ENCODE data around the gene KIF18B.
A peak's percentile ranks its signal among the peaks of the same experiment; 100 is the strongest.
"Not testable (repeated sequence)": the region's sequence is repeated elsewhere in the genome, so short reads cannot be mapped to it uniquely, and the experiment has no call there.

The KIF18B gene

GRCh38 chr17:44968225-44969143, 20.9 kb upstream of the KIF18B start, which contains the start of gene C1QL1:
C1QL1 (minus strand) TSS chr17:44968303; CDS start chr17:44968048, 255 bp downstream.
- DNase-seq = peak; percentile 88

- no peak for DNase-seq
These were observed 20.3 kb upstream of the KIF18B start for GRCh38 chr17:44967907-44968224.

DNA sequence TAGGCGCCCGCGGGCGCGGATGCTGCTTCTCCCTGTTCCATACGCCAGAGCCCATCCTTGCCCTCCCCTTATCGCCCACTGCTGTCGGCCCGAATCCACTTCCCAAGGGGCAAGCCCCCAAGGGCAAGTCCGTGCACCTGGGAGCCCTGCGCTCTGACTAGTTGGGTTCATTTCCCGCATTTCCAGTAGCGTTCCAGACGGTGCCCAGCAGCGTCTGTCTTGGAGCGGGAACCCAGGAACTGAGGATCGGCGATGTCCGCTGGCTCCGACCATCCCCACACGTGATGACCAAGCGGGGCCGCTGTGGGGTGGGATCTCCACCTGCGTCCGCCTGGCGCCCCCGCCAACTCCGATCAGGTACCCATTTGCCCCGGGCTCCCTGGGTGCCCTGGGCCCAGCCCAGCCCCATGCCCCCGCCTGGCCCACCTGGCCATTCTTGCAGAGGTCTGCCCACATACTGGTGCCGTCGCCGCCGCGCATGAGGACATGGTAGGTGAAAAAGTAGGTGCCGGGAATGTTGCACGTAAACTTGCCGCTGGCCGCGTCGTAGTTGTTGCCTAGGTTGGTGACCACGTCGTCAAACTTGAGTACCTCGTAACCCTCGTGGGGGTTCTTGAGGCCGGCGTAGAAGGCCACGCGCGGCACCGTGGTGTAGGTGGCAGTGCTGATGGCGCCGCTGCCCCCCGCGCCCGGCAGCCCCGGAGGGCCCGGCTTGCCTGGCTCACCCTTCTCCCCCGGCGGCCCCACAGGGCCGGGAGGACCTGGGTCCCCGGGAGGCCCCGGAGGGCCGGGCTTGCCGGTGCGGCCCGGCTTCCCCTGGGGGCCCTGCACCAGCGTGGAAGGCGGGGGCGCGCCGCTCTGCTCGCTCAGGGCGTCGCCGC, 19.7 kb upstream of the KIF18B start:
- peak; percentile 34 for DNase-seq

DNA sequence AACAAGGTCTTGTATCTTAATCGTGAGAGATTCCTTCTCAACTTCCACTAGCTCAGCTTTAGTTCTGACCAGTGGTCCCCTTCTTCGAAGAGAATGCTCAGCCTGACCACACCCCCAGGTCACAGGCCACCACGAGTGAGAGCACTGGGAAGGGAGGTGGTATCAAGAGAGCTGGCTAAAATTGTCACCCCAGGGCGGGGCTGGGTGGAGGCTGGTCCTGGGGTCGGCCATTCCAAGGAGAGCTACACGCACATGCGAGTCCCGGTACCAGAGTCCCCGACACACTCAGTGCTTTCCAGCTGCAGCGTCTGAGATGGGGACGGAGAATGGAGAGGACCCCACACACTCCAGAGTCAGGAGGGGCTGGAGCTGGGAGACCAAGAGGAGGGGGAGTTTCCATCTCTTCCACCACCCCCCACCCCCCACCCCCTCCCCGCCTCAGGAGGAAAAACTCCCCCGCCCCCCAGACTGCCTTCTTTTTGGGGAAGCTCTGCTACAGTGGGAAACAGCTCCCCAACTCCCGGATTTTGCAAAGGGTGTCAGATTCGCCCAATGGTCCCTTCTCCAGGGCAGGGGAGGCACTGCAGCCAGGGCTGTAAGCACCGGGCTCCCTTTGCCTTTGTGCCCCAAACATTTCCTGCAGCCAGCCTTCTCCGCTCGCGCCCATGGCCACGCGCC, 18.9 kb upstream of the KIF18B start:
- no peak for DNase-seq

GRCh38 chr17:44965481-44966234, 18.1 kb upstream of the KIF18B start:
- no peak for DNase-seq

DNA sequence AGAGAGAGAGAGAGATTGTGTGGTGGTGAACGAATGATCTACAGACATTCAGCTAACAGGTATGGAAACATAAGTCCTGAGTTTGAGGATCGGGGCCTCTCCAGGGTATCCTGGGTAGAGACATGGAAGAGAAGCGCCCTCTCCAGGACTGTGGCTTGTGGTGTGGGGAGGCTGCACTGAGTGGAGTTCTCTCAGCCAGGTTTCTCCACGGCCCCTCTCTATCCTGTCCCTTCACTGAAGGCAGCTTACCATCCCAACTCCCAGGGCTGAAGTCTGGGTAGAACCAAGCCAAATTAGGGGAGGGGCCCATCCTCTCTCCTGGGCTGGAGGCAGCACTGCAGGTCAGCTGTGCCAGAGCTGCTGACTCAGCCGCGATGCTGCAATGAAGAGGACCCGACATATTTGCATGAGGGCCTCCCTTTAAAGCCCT, 14.4 kb upstream of the KIF18B start:
- no peak for DNase-seq

DNA sequence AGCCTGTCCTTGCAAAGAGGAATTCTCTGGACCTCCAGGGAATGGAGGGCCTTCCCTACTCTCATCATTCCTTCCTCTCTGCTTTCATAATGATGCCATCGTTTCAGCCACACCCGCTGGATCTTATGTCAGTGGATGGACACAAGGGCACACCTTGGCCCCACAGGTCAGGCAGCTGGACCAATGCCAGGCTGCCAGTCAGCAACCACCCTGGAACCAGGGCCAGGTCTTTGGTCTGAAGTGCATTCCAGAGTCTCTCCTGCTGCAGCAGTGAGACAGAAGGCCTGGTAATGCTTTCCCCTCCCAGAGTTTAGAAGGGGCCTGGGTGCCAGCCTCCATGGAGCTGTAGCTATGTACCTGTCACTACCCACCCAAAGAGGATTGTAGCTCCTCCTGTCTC, 13.1 kb upstream of the KIF18B start:
- DNase-seq = no peak

GRCh38 chr17:44959821-44960531, 12.4 kb upstream of the KIF18B start:
- no peak for DNase-seq

DNA sequence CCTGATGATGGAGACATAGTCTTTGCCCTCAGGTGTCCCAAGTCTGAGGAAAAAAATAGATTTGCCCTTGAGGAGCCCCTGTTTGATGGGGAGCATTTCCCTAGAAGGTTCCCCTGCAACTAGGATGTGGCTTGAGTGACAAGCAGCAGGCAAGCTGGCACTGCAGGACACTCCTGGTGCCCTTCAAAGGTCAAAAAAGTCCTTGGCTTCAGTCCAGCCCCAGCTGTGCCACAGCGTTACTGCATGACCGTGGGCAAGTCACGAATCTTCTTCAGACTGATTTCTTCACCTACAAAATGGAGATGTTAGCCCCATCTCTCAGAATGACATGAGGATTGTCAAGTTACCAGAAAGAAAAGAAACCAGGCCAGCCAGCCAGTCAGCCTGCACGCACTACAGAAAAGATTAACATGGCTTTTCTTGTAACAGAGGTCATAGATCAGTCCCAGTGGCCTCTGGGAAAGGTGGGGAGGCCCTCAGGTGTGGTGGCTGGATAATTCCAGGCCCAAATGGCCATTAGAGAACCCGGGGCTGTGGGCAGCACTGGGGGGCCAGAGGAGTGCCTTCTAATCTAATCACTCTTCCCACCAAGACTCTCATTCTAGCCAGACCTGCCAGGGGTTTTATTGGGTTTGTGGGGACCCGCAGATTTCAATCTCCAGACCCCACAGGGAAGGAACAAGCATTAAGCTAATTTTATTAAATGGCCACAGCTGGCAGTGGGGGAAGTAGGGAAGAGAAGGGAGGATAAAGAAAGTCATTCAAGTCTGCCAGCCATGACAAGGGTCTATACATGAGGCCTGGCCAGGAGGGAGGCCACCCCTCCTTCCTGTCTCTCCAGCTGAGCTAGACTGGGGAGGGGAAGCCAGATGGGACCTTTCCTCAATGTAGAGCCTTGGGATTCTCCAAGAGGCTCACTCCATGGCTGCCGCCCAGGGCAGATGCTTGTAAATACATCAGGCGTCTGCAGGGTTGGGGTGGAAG, 9.7 kb upstream of the KIF18B start:
- DNase-seq = no peak

DNA sequence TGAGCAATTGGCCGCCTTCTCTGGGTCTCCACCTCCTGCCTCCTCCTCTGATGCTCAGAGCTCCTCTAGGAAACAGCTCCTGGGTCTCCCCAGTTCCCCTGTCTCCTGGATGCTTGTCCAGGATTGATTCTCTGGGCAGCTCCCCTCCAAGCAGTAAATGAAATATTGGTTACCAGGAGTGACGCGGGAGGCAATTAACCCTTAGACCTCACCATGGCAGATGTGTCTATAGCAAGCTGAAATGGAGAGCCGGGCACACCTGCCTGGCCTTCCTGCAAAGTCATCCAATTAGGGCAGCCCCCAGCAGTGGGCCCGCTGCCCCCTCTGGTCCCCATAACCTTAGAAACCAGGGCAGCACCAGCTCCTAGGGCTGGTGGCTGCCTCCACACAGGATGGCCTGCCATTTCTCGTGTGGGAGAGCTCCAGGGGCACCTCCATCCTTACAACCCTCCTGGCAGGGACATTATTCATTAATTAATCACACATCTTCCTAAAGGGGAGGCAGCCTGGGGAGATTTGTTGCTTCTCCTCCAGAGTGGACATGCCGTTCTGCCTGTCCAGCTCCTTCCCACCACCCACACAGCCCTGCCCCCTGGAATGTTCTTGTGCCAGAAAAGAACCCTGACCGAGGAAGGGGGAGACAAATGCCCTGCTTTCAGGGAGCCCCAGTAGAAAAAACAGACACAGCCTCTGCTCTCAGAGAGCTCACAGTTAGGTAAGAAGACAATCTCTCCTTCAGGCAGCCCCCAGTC, 8.3 kb upstream of the KIF18B start:
- DNase-seq = no peak

DNA sequence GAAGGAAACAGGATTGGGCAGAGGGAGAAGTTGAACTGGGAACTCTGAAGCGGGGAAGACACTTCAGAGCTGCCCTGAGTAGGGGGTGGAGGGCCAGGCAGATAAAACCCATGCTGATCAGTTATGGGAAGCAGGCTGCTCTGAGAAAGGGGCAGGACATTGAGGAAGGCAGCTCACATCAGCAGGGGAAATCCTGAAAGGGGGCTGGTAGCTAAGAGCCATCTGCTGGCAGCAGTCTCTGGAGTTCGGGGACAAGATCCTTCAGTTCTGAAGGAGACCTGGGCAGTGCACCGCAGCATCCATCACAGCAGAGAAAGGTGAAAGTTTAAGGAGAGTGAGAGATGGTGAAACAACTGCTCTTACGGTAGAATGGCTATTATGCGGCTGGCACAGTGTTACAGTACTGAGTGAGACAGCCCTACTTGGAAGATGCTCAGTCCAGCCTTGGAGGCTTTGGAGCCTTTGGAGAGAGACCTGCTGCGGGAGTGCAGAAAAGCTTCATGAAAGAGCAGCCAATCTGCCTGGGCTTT, 5.4 kb upstream of the KIF18B start:
- DNase-seq = no peak

GRCh38 chr17:44948315-44948795, 782 bp upstream of the KIF18B start:
- DNase-seq = no peak

GRCh38 chr17:44945652-44946051, 1.9 kb downstream of the KIF18B start:
- DNase-seq = not testable (repeated sequence)

DNA sequence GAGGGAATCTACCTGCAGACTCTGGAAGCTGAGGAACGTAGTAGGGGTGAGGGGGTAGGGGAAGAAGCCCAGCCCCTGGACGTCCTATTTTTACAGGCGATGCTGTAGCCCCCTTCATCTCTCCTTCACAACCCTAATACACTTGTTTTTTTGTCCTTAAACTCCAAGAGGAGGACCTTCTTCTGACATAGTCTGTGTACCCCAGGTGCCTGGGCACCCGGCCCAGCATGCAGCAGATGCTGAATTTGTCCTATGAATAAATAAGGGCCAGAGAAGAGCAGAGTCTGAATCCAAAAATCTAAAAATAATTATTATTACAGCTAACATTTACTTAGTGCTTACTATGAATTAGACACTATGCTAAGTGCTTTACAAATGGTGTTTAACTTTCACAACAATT, 5.1 kb downstream of the KIF18B start:
- DNase-seq = no peak

DNA sequence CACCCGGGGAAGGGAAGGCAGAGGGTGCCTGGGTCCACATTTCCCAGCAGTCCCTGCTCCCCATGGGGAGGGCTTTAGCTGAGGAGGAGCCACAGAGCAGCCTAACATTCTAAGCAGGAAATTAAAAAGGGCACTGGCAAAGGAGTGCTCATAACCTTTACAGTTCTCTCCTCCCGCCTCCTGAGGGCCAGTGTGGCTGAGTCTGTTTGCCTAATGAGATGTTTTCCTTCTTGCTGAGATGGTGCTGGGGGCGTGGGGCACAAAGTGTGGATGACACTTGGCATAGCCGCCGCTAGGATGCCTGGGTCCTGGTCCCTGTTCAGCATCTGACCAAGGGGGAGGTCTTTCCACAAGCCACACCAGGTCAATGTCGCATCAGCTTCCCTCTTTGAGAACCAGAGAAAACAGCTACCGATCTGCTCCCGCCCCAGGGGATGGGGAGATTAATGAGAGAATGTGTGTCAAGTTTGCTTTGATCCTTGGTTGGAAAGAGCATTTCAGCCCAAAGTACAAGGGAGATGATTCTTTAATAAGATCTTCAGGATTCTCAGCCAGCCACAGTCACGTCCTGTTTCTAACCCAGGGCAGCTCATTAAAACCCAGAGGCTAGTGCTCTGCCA, 5.8 kb downstream of the KIF18B start:
- no peak for DNase-seq

DNA sequence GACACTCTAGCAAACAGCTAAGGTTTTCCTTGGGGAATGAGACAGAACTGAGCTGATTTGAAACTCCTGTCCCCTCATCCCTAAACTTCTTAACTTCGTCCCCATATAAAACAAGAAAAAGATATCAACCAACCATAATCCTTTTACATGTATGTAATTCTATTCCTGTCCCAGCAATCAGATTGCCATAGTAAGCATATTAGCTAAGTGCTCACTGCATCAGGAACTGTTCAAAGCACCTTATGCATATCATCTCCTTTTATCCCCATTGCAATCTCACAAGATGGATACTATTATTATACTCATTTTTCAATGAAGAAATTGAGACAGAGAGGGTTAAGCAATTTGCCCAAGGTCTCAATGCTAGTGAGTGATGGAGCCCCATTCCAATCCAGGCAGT, 6.8 kb downstream of the KIF18B start:
- DNase-seq = no peak

- DNase-seq = no peak
These were observed 7.3 kb downstream of the KIF18B start for GRCh38 chr17:44940317-44940716.

DNA sequence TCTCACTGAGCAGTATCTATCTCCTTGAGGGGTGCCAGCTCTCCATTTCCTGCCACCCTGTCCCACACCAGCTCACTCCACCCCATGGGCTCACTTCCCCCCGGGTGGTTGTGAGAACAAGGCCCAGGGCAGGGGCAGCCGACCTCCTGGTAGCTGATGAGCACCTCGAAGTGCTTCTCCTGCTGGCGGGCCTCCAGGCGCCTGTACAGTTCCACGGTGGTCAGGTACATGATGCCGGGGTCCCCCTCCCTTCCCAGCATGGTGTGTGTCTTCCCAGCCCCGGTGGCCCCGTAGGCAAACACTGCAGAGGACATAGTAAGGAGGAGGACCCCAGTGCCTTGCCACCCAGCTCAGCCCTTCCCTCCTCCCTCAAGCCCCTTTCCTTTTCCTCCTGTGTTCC, 12.5 kb downstream of the KIF18B start:
- no peak for DNase-seq

DNA sequence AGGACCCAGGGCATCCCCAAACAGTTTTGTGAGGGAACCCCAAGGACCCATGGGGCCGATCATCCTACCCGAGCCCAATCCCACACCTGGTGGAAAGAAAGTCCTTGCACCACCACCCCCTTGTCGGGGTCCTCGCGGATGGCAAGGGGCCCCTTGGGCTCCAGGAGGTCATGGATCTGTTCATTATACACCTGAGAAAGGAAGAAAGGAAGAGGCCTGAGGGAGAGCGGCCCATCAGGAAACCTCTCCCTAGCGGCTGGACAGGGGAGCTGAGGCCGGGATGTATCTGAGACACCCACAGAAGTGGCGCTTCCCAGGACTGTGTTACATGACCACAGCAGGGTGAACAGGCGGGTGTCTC, 12.8 kb downstream of the KIF18B start:
- DNase-seq = no peak
